Choroid plexus epithelial cell (primary cell): ENCODE results near the gene ARHGAP18.
A peak's percentile ranks its signal among the peaks of the same experiment; 100 is the strongest.

Experiments used
- DNase-seq: peaks from one replicate; pipeline ENCODE4 v3.0.0-alpha.2; 2010; ENCODE audit warnings: low read depth
- H3K4me3 ChIP-seq: 2 replicates; pipeline ENCODE4 v1.5.1; 2011; ENCODE audit warnings: low read depth, mild to moderate bottlenecking, control low read depth, low read length, moderate library complexity
- CTCF ChIP-seq: conservative IDR thresholded peaks from 2 replicates; pipeline ENCODE4 v1.5.1; 2011; ENCODE audit warnings: low read depth, mild to moderate bottlenecking, control low read depth, inconsistent platforms, low read length, moderate library complexity

Gene ARHGAP18

GRCh38 chr6:129643176-129643575 is 66.8 kb downstream of the ARHGAP18 start:
- DNase-seq, result no peak

GRCh38 chr6:129642322-129642721 is 67.7 kb downstream of the ARHGAP18 start:
- TF ChIP-seq CTCF, result no peak
- DNase-seq, result no peak
- no peak overlapping the region for H3K4me3 ChIP-seq

More at GRCh38 chr6:129643176-129643575, 66.8 kb downstream of the ARHGAP18 start:
- TF ChIP-seq CTCF, result no peak
- H3K4me3 ChIP-seq, result no peak overlapping the region

- peak; percentile 80 for DNase-seq
- TF ChIP-seq CTCF, result no peak
- H3K4me3 ChIP-seq, result no peak overlapping the region
Observed at GRCh38 chr6:129641344-129641743, 68.6 kb downstream of the ARHGAP18 start.

- peak; percentile 26 for DNase-seq
- no peak for TF ChIP-seq CTCF
- no peak overlapping the region for H3K4me3 ChIP-seq
Observed at GRCh38 chr6:129638686-129639085, 71.3 kb downstream of the ARHGAP18 start.

GRCh38 chr6:129638055-129638684 is 71.8 kb downstream of the ARHGAP18 start:
- no peak for TF ChIP-seq CTCF
- peak; percentile 93 for DNase-seq
- H3K4me3 ChIP-seq, result no peak overlapping the region

GRCh38 chr6:129637340-129638054 is 72.5 kb downstream of the ARHGAP18 start:
- H3K4me3 ChIP-seq, result no peak overlapping the region
- no peak for TF ChIP-seq CTCF
- DNase-seq, result no peak
